ENCODE results near the gene ZC3H11A. TPM values are rescaled to one million over a fixed set of nuclear protein-coding genes. Genes with fewer than 3 reads are reported as not detected.

Gene ZC3H11A
- total and polyA plus RNA-seq, 2 of the 13 experiments (the other 11 are each of a cell fraction or from before 2014, with no cell fraction given) = 56.9 to 59.7 TPM

- TF ChIP-seq HMGXB3 (CRISPR knock-in tag; IDR thresholded peaks at IDR 0.05; ENCODE audit: borderline replicate concordance) (peak; percentile 84; the same call in 1 of the 2 replicates), MXD4 (CRISPR knock-in tag; IDR thresholded peaks at IDR 0.05) (0 out of 2 replicates have a peak, but pooled peaks have one; percentile 60), SP4 (CRISPR knock-in tag; IDR thresholded peaks at IDR 0.05) (peak; percentile 42; the same call in 1 of the 2 replicates), SNAI1 (CRISPR knock-in tag; IDR thresholded peaks at IDR 0.05; ENCODE audit: borderline replicate concordance) (no peak), ZBTB33 (CRISPR knock-in tag; IDR thresholded peaks at IDR 0.05) (no peak), EHMT2 (IDR thresholded peaks at IDR 0.05; ENCODE audit: borderline replicate concordance, low read depth, low read length) (no peak), EED (CRISPR knock-in tag; IDR thresholded peaks at IDR 0.05) (no peak), DPF2 (CRISPR knock-in tag; IDR thresholded peaks at IDR 0.05; ENCODE audit: borderline replicate concordance, low read depth) (no peak), ZNF335 (CRISPR knock-in tag; IDR thresholded peaks at IDR 0.05) (peak; percentile 96), THYN1 (CRISPR knock-in tag; IDR thresholded peaks at IDR 0.05; ENCODE audit: borderline replicate concordance, low read depth) (no peak), LBX2 (CRISPR knock-in tag; IDR thresholded peaks at IDR 0.05; ENCODE audit: borderline replicate concordance) (no peak), LRRFIP1 (CRISPR knock-in tag; conservative IDR thresholded peaks at IDR 0.05) (no peak), ZNF749 (CRISPR knock-in tag; IDR thresholded peaks at IDR 0.05; ENCODE audit: borderline replicate concordance) (no peak), HHEX (CRISPR knock-in tag; IDR thresholded peaks at IDR 0.05) (no peak), ZSCAN30 (CRISPR knock-in tag; IDR thresholded peaks at IDR 0.05) (no peak), KLF11 (CRISPR knock-in tag; IDR thresholded peaks at IDR 0.05) (peak; percentile 65; the same call in 1 of the 2 replicates), SYNCRIP (IDR thresholded peaks at IDR 0.05; ENCODE audit: insufficient read depth, low read depth, low read length) (no peak)
- TF ChIP-seq, protein P1, sequence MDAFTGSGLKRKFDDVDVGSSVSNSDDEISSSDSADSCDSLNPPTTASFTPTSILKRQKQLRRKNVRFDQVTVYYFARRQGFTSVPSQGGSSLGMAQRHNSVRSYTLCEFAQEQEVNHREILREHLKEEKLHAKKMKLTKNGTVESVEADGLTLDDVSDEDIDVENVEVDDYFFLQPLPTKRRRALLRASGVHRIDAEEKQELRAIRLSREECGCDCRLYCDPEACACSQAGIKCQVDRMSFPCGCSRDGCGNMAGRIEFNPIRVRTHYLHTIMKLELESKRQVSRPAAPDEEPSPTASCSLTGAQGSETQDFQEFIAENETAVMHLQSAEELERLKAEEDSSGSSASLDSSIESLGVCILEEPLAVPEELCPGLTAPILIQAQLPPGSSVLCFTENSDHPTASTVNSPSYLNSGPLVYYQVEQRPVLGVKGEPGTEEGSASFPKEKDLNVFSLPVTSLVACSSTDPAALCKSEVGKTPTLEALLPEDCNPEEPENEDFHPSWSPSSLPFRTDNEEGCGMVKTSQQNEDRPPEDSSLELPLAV (CRISPR knock-in tag; conservative IDR thresholded peaks at IDR 0.05; ENCODE audit: low read depth) = no peak
These were observed at the start of gene ZC3H11A, which contains the start of gene ZBED6 (continued) for GRCh38 chr1:203795441-203796235.
